DMS114 treated with DMSO at 0.1 percent for 48 hours (cell line): ENCODE measurements around the gene NACC1.

ENCODE experiments used
- DNase-seq: peaks from one replicate; lab custom pipeline; 2025; ENCODE audit not compliant: unreplicated experiment; lab: John Stamatoyannopoulos, UW

Gene NACC1

DNA sequence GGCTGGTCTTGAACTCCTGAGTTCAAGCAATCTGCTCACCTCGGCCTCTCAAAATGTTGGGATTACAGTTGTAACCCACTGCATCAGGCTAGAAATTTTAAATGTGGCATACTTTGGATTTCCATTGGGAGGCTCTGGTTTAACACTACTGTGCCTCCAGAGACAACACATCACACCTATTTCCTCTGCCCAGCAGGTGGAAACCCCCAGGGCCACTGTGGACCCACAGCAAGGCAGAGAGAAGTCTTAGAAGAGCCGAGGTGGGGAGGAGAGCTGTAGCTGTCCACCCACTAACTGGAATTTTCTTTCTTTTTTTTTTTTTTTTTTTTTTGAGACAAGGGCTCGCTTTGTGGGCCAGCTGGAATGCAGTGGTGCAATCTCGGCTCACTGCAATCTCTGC, 71.5 kb downstream of the NACC1 start:
- DNase-seq: no peak
